ENCODE results near the gene SORCS2. TPM values are rescaled to one million over a fixed set of nuclear protein-coding genes. Genes with fewer than 3 reads are reported as not detected.

The SORCS2 gene
- total and polyA plus RNA-seq, 2 of the 4 experiments (the other 2 are of a cell fraction): 0.36 to 0.62 TPM

GRCh38 chr4:7472442-7473013 is 280.2 kb downstream of the SORCS2 start:
- no peak overlapping the region for H3K14ac ChIP-seq (replicated peaks; ENCODE audit: low read depth, low read length)
- CTCF ChIA-PET: no interaction called here
- no peak overlapping the region for H2BK20ac ChIP-seq (ENCODE audit: low read depth, low read length)
- H3K4me3 ChIP-seq (ENCODE audit: insufficient read depth, low read depth, low read length): no peak overlapping the region
- H4K91ac ChIP-seq (ENCODE audit: insufficient read depth, low read depth, low read length): no peak overlapping the region
- H3K4me2 ChIP-seq (ENCODE audit: low read depth, low read length): no peak overlapping the region
- H3K9me3 ChIP-seq (ENCODE audit: control insufficient read depth, insufficient read depth, low read length): no peaks in the 10 kb centered on the region
- dilution Hi-C loops (cut with HindIII; ENCODE audit: low sequenced_read_pairs, unreplicated experiment) (no loop called here), in situ Hi-C loops (cut with MboI; ENCODE audit: low sequenced_read_pairs) (no loop called here), intact Hi-C loops (cut with micrococcal nuclease) (no loop called here)
- no peak overlapping the region for H3K18ac ChIP-seq (ENCODE audit: low read depth, low read length)
- H3K9me1 ChIP-seq (ENCODE audit: insufficient read depth, low read length): no peaks in the 10 kb centered on the region
- H3K4ac ChIP-seq (ENCODE audit: low read depth, low read length): no peak overlapping the region
- 53% methylated on average over 10 of the region's 19 CpGs; no CpG with 5 or more reads in 1 of the 2 experiments for WGBS, 2 experiments (ENCODE audit: extremely low coverage in 2 of 2, insufficient read length in 1 of 2)
- H3K79me1 ChIP-seq (ENCODE audit: low read depth in 1 of 2, low read length in 2 of 2): no peaks in the 10 kb centered on the region
- no peak overlapping the region for H2BK15ac ChIP-seq (ENCODE audit: low read depth, low read length)
- H2AK5ac ChIP-seq (ENCODE audit: low read depth, low read length): no peak overlapping the region
- H3K27me3 ChIP-seq (ENCODE audit: control insufficient read depth, insufficient read depth, low read length): peaks cover 32% of the 10 kb centered on the region
- H4K20me1 ChIP-seq (ENCODE audit: insufficient read depth, low read length): no peaks in the 10 kb centered on the region
- TF ChIP-seq SMC3 (IDR thresholded peaks at IDR 0.05; ENCODE audit: low read depth, low read length): no peak
- TF ChIP-seq MXI1 (IDR thresholded peaks at IDR 0.05; ENCODE audit: borderline replicate concordance, low read depth, low read length): no peak
- no peak for TF ChIP-seq NFE2L2 (IDR thresholded peaks at IDR 0.05; ENCODE audit: low read depth, low read length)
- TF ChIP-seq CHD1 (IDR thresholded peaks at IDR 0.05; ENCODE audit: low read depth, low read length): no peak
- TF ChIP-seq USF2 (IDR thresholded peaks at IDR 0.05; ENCODE audit: low read depth, low read length): no peak
- TF ChIP-seq ELK1 (IDR thresholded peaks at IDR 0.05; ENCODE audit: borderline replicate concordance, low read depth, low read length): no peak
- no peak for TF ChIP-seq CTCF (conservative IDR thresholded peaks at IDR 0.05; ENCODE audit: low read depth, low read length)
- H4K8ac ChIP-seq (ENCODE audit: low read depth in 2 of 2, low read length in 2 of 2): no peak overlapping the region
- DNase-seq (no peak), ATAC-seq (ENCODE audit: low read depth) (no peak)
- H3K27ac ChIP-seq (ENCODE audit: insufficient read depth, low read length): no peak overlapping the region
- H2BK5ac ChIP-seq (ENCODE audit: low read depth, low read length, poor library complexity, severe bottlenecking): no peak overlapping the region
- H3K36me3 ChIP-seq (ENCODE audit: control insufficient read depth, insufficient read depth, low read length): no peaks in the 10 kb centered on the region
- H2AK9ac ChIP-seq (replicated peaks; ENCODE audit: low read depth, low read length, poor library complexity): no peak overlapping the region
- no peak overlapping the region for H2BK120ac ChIP-seq (ENCODE audit: low read depth, low read length)
- no peak overlapping the region for H2AFZ ChIP-seq (replicated peaks; ENCODE audit: low read length, poor library complexity)
- H3K56ac ChIP-seq (ENCODE audit: extremely low read depth, insufficient read depth, low read length): no peak overlapping the region
- POLR2A ChIA-PET (ENCODE audit: unreplicated experiment): no interaction called here
- H4K5ac ChIP-seq (ENCODE audit: low read depth, low read length): no peak overlapping the region
- H3K23ac ChIP-seq (ENCODE audit: low read depth, low read length): no peak overlapping the region
- no peak overlapping the region for H3K9ac ChIP-seq (ENCODE audit: low read depth, low read length)
- no TSS peak for BruUV-seq (replicated peaks)
- no peaks in the 10 kb centered on the region for H3K4me1 ChIP-seq (ENCODE audit: control insufficient read depth, insufficient read depth, low read length)
